Left lung (tissue), 10 donors: ENCODE data around the gene KRABD2. TPM values are rescaled to one million over a fixed set of nuclear protein-coding genes. Genes with fewer than 3 reads are reported as not detected.
A peak's percentile ranks its signal among the peaks of the same experiment; 100 is the strongest.

Source experiments
- ATAC-seq: fragments of 200-7000 bp; cut with Tn5 transposase; one replicate; pipeline ENCODE4 v1.9.1; 2020; ENCODE audit warnings: moderate library complexity
- DNase-seq, 4 donors: peaks; one replicate each; pipeline ENCODE4 v3.0.0-alpha.2; 2013 to 2020
- H3K27ac ChIP-seq, 2 donors: fragments of 200-600 bp; sonication (generic) in 1 of 2; one replicate each; pipeline versions ENCODE4 v1.5.0 to v1.8.0; 2020 to 2021
- H3K27me3 ChIP-seq, 2 donors: fragments of 200-600 bp; sonication (generic) in 1 of 2; one replicate each; pipeline versions ENCODE4 v1.5.0 to v1.8.0; 2020 to 2021
- H3K36me3 ChIP-seq, 2 donors: fragments of 200-600 bp; sonication (generic) in 1 of 2; one replicate each; pipeline versions ENCODE4 v1.5.0 to v1.8.0; 2020 to 2021
- H3K4me1 ChIP-seq, 2 donors: fragments of 200-600 bp; one replicate each; pipeline ENCODE4 v1.8.0; 2021
- H3K4me3 ChIP-seq, 2 donors: fragments of 200-600 bp; sonication (generic) in 1 of 2; one replicate each; pipeline versions ENCODE4 v1.5.0 to v1.8.0; 2020 to 2021; ENCODE audit warnings: mild to moderate bottlenecking in 1 of 2
- H3K9me3 ChIP-seq, 2 donors: fragments of 200-600 bp; sonication (generic) in 1 of 2; one replicate each; pipeline versions ENCODE4 v1.5.0 to v1.8.0; 2020 to 2021
- intact Hi-C, 2 donors: fragments of 100-400 bp; cut with DNase I; formaldehyde crosslinking; loops; one replicate each; pipeline versions ENCODE4 v1.11.2 to v1.14.2; 2022
- polyA plus RNA-seq, 6 donors: library from polyadenylated mRNA; unstranded; fragments of 120-200 nt; gene quantifications; one replicate each; pipeline ENCODE4 v1.2.1, GENCODE V29; 2013; ENCODE audit not compliant: insufficient read length in 6 of 6
- total RNA-seq, 2 donors: library from RNA; stranded (reverse); fragmentation: NEBNext Ultra II Directional; extraction: Animal tissue kit (Norgen Biotek cat#: 25700); gene quantifications; one replicate each; pipeline ENCODE4 v1.2.1, GENCODE V29; 2021
- TF ChIP-seq, protein P1 (sequence below), 2 donors: fragments of 200-600 bp; sonication (generic) in 1 of 2; IDR thresholded peaks; one replicate each; pipeline versions ENCODE4 v1.5.0 to v1.8.0; 2021; ENCODE audit warnings: antibody characterized with exemption in 2 of 2
- donor health status: DM: no; HTN: yes; CAD: no.
- donor health status: DM: no; HTN: no; CAD: no.

The KRABD2 gene

DNA sequence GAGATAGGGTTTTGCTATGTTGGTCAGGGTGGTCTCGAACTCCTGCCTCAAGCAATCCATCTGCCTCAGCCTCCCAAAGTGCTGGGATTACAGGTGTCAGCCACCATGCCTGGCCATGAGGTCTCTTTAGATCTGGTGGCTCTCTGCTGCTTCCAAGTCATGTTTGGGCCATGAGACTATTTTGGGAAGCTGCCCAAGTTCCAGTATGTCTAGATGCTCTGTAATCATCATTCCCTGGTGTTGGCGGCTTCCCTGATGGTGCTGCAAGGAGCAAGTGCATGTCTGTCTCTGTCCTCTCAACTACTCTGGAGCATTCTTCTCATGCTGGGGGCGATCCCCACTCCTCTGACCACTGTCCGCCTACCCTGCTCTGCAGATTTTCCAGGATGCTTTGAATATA lies 43.2 kb downstream of the KRABD2 start:
- ATAC-seq (no peak), DNase-seq (no peak)
- no peaks in the 10 kb centered on the region for H3K36me3 ChIP-seq
- TF ChIP-seq, protein P1, sequence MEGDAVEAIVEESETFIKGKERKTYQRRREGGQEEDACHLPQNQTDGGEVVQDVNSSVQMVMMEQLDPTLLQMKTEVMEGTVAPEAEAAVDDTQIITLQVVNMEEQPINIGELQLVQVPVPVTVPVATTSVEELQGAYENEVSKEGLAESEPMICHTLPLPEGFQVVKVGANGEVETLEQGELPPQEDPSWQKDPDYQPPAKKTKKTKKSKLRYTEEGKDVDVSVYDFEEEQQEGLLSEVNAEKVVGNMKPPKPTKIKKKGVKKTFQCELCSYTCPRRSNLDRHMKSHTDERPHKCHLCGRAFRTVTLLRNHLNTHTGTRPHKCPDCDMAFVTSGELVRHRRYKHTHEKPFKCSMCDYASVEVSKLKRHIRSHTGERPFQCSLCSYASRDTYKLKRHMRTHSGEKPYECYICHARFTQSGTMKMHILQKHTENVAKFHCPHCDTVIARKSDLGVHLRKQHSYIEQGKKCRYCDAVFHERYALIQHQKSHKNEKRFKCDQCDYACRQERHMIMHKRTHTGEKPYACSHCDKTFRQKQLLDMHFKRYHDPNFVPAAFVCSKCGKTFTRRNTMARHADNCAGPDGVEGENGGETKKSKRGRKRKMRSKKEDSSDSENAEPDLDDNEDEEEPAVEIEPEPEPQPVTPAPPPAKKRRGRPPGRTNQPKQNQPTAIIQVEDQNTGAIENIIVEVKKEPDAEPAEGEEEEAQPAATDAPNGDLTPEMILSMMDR (IDR thresholded peaks at IDR 0.05) = no peak
- H3K9me3 ChIP-seq = no peaks in the 10 kb centered on the region
- no peak overlapping the region for H3K4me3 ChIP-seq
- H3K27me3 ChIP-seq = peaks cover 0 to 3% of the 10 kb centered on the region in 2 donors
- H3K27ac ChIP-seq = no peak overlapping the region
- peaks cover 0 to 6% of the 10 kb centered on the region in 2 donors for H3K4me1 ChIP-seq
- intact Hi-C loops = no loop called here

DNA sequence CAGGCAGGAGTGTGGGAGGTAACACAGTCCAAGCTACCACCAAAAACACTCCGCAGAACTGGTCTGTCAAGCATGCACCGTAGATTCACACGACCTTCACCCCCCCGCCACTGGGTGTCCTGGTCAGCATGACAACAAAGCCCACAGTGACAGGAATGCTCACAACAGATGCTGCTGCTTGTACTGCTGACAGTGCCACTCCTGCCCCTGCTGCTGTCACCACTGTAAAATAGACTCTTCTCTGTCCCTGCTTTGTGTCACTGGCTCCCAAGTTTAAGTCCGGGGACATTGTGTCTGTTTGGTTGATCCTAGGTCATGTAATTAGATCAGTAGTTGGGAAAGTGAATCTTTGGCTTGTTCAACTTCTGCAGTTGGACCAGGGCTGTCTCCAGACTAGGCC lies 43.8 kb downstream of the KRABD2 start:
- intact Hi-C loops = no loop called here

GRCh38 chr17:8332128-8332527 lies 44.4 kb downstream of the KRABD2 start:
- Histone ChIP-seq H3K27ac (no peak overlapping the region), H3K9me3 (no peaks in the 10 kb centered on the region), H3K36me3 (no peaks in the 10 kb centered on the region), H3K4me1 (peaks cover 2 to 5% of the 10 kb centered on the region in 2 donors), H3K4me3 (no peak overlapping the region), H3K27me3 (peaks cover 4 to 14% of the 10 kb centered on the region in 2 donors)
- DNase-seq (no peak), ATAC-seq (no peak)
- intact Hi-C loops = no loop called here
- TF ChIP-seq, protein P1 (IDR thresholded peaks at IDR 0.05) = no peak

More for the DNA sequence above, 43.8 kb downstream of the KRABD2 start:
- H3K36me3 ChIP-seq = no peaks in the 10 kb centered on the region
- no peak overlapping the region for H3K4me3 ChIP-seq
- peaks cover 0 to 9% of the 10 kb centered on the region in 2 donors for H3K27me3 ChIP-seq
- DNase-seq (no peak), ATAC-seq (no peak)
- no peaks in the 10 kb centered on the region for H3K9me3 ChIP-seq
- peaks cover 0 to 1% of the 10 kb centered on the region in 2 donors for H3K4me1 ChIP-seq
- no peak overlapping the region for H3K27ac ChIP-seq
- TF ChIP-seq, protein P1 (IDR thresholded peaks at IDR 0.05) = no peak

GRCh38 chr17:8327303-8327649 lies 49.2 kb downstream of the KRABD2 start:
- peak; percentile 26 for ATAC-seq

More at GRCh38 chr17:8327303-8327649, 49.2 kb downstream of the KRABD2 start:
- peak overlapping the region; percentile 42 to 45 for H3K4me3 ChIP-seq
- H3K27ac ChIP-seq = peak overlapping the region; percentile 53 to 80
- no peaks in the 10 kb centered on the region for H3K9me3 ChIP-seq
- intact Hi-C loops = no loop called here
- DNase-seq = no peak
- TF ChIP-seq, protein P1 (IDR thresholded peaks at IDR 0.05) = no peak
- peaks cover 9 to 15% of the 10 kb centered on the region in 2 donors for H3K4me1 ChIP-seq
- peaks cover 4 to 45% of the 10 kb centered on the region in 2 donors for H3K27me3 ChIP-seq
- H3K36me3 ChIP-seq = peaks cover 0 to under 1% of the 10 kb centered on the region in 2 donors

Other genes with a start within 250 kb of the KRABD2 start
- gene PER1, start 224.3 kb downstream of the KRABD2 start, total RNA-seq = 100 to 1,000 TPM; 101 to 111 TPM
- gene PER1, start 224.3 kb downstream of the KRABD2 start, polyA plus RNA-seq = 10 to 100 TPM; 28.0 to 84.0 (median 41.4) TPM
- gene VAMP2, start 213.8 kb downstream of the KRABD2 start, total RNA-seq = 10 to 100 TPM; 48.3 to 48.9 TPM
- 100 to 1,000 TPM in 4 of 6 donors, 10 to 100 TPM in 2; 86.2 to 108 (median 103) TPM for gene VAMP2, start 213.8 kb downstream of the KRABD2 start, polyA plus RNA-seq
- gene TMEM107, start 200.3 kb downstream of the KRABD2 start, total RNA-seq = 10 to 100 TPM; 15.0 to 15.9 TPM
- gene TMEM107, start 200.3 kb downstream of the KRABD2 start, polyA plus RNA-seq = 10 to 100 TPM; 17.3 to 21.0 (median 19.7) TPM
- gene BORCS6, start 186.5 kb downstream of the KRABD2 start, total RNA-seq = 10 to 100 TPM in 1 of 2 donors, 1 to 10 TPM in 1; 8.8 to 10.6 TPM
- 1 to 10 TPM; 2.4 to 4.1 (median 3.2) TPM for gene BORCS6, start 186.5 kb downstream of the KRABD2 start, polyA plus RNA-seq
- gene AURKB, start 166.1 kb downstream of the KRABD2 start, total RNA-seq = 10 to 100 TPM in 1 of 2 donors, 1 to 10 TPM in 1; 2.7 to 10.2 TPM
- 10 to 100 TPM; 21.3 to 58.0 (median 36.6) TPM for gene AURKB, start 166.1 kb downstream of the KRABD2 start, polyA plus RNA-seq
- 10 to 100 TPM; 49.1 to 53.1 TPM for gene CTC1, start 128.6 kb downstream of the KRABD2 start, total RNA-seq
- 10 to 100 TPM; 23.4 to 38.6 (median 32.2) TPM for gene CTC1, start 128.6 kb downstream of the KRABD2 start, polyA plus RNA-seq
- 10 to 100 TPM; 25.9 to 51.0 TPM for gene PFAS, start 127.4 kb downstream of the KRABD2 start, total RNA-seq
- 10 to 100 TPM; 36.7 to 48.8 (median 41.7) TPM for gene PFAS, start 127.4 kb downstream of the KRABD2 start, polyA plus RNA-seq
- gene RANGRF, start 88.0 kb downstream of the KRABD2 start, total RNA-seq = 10 to 100 TPM; 22.9 to 33.2 TPM
- gene RANGRF, start 88.0 kb downstream of the KRABD2 start, polyA plus RNA-seq = 10 to 100 TPM; 23.7 to 30.0 (median 24.8) TPM
- gene SLC25A35, start 81.3 kb downstream of the KRABD2 start, total RNA-seq = 10 to 100 TPM in 1 of 2 donors, 1 to 10 TPM in 1; 8.5 to 11.1 TPM
- gene SLC25A35, start 81.3 kb downstream of the KRABD2 start, polyA plus RNA-seq = 1 to 10 TPM; 2.6 to 4.8 (median 3.4) TPM
- 10 to 100 TPM; 18.4 to 25.4 TPM for gene ARHGEF15, start 66.5 kb downstream of the KRABD2 start, total RNA-seq
- 10 to 100 TPM; 32.1 to 50.6 (median 39.1) TPM for gene ARHGEF15, start 66.5 kb downstream of the KRABD2 start, polyA plus RNA-seq
- gene ODF4, start 36.9 kb downstream of the KRABD2 start, total RNA-seq = not detected
- gene ODF4, start 36.9 kb downstream of the KRABD2 start, polyA plus RNA-seq = not detected
- gene RPL26, start 6.5 kb upstream of the KRABD2 start, total RNA-seq = 1,000 to 10,000 TPM; 1,094 to 1,210 TPM
- 1,000 to 10,000 TPM; 2,596 to 3,628 (median 3,265) TPM for gene RPL26, start 6.5 kb upstream of the KRABD2 start, polyA plus RNA-seq
- gene RNF222, start 21.1 kb upstream of the KRABD2 start, total RNA-seq = not detected
- gene RNF222, start 21.1 kb upstream of the KRABD2 start, polyA plus RNA-seq = under 1 TPM in 5 of 6 donors, not detected in 1; 0.08 to 0.15 (median 0.13) TPM
- 10 to 100 TPM; 57.7 to 66.0 TPM for gene NDEL1, start 59.2 kb upstream of the KRABD2 start, total RNA-seq
- 10 to 100 TPM; 60.8 to 84.1 (median 71.5) TPM for gene NDEL1, start 59.2 kb upstream of the KRABD2 start, polyA plus RNA-seq